RWPE2 (cell line): Measurements from ENCODE around the gene NMNAT3.
"Not testable (repeated sequence)": the region's sequence is repeated elsewhere in the genome, so short reads cannot be mapped to it uniquely, and the experiment has no call there.

Experiments used
- ATAC-seq: fragments of 200-7000 bp; cut with Tn5 transposase; 3 replicates; pipeline ENCODE4 v1.9.1; 2021; ENCODE audit warnings: low read depth
- DNase-seq: peaks from one replicate; pipeline ENCODE4 v3.0.0-alpha.2; 2020; ENCODE audit warnings: low spot score
- H3K27ac ChIP-seq: fragments of 450-650 bp; 2 replicates; pipeline ENCODE4 v1.5.1; 2017; ENCODE audit warnings: mild to moderate bottlenecking; ENCODE audit not compliant: poor library complexity, severe bottlenecking
- H3K27me3 ChIP-seq: fragments of 250-450 bp; sonication (Bioruptor Pico); 2 replicates; pipeline ENCODE4 v1.5.1; 2021; ENCODE audit warnings: mild to moderate bottlenecking, moderate library complexity; ENCODE audit not compliant: insufficient read depth, poor library complexity, severe bottlenecking
- H3K36me3 ChIP-seq: fragments of 250-450 bp; sonication (Bioruptor Pico); 2 replicates; pipeline ENCODE4 v1.5.1; 2020; ENCODE audit warnings: low read depth, mild to moderate bottlenecking, moderate library complexity
- H3K4me1 ChIP-seq: fragments of 250-450 bp; sonication (Bioruptor Pico); 2 replicates; pipeline ENCODE4 v1.5.1; 2021; ENCODE audit warnings: mild to moderate bottlenecking, moderate library complexity; ENCODE audit not compliant: insufficient read depth, poor library complexity, severe bottlenecking
- H3K4me3 ChIP-seq: fragments of 250-450 bp; sonication (Bioruptor Pico); 2 replicates; pipeline ENCODE4 v1.5.1; 2021; ENCODE audit warnings: mild to moderate bottlenecking, moderate library complexity; ENCODE audit not compliant: severe bottlenecking
- H3K9me3 ChIP-seq: fragments of 250-450 bp; sonication (Bioruptor Pico); 2 replicates; pipeline ENCODE4 v1.5.1; 2021; ENCODE audit warnings: mild to moderate bottlenecking, moderate library complexity; ENCODE audit not compliant: severe bottlenecking
- CTCF ChIP-seq: fragments of 450-650 bp; IDR thresholded peaks from one replicate; pipeline ENCODE4 v1.5.1; 2017; ENCODE audit warnings: mild to moderate bottlenecking, moderate library complexity; ENCODE audit not compliant: poor library complexity, severe bottlenecking

Gene NMNAT3

GRCh38 chr3:139585820-139586219 is 92.0 kb downstream of the NMNAT3 start:
- H3K36me3 ChIP-seq: no peaks in the 10 kb centered on the region
- peaks cover 6% of the 10 kb centered on the region for H3K4me1 ChIP-seq
- no peaks in the 10 kb centered on the region for H3K9me3 ChIP-seq
- DNase-seq (no peak), ATAC-seq (no peak)
- TF ChIP-seq CTCF: no peak
- H3K27ac ChIP-seq: no peak overlapping the region
- H3K4me3 ChIP-seq: no peak overlapping the region
- H3K27me3 ChIP-seq: no peaks in the 10 kb centered on the region

- ATAC-seq, H3K27me3 ChIP-seq, DNase-seq, H3K9me3 ChIP-seq, H3K36me3 ChIP-seq, H3K4me1 ChIP-seq, H3K27ac ChIP-seq, H3K4me3 ChIP-seq: not testable (repeated sequence)
Measured at GRCh38 chr3:139583651-139584050, 94.1 kb downstream of the NMNAT3 start.

GRCh38 chr3:139578783-139579182 is 99.0 kb downstream of the NMNAT3 start:
- TF ChIP-seq CTCF: no peak
- Histone ChIP-seq H3K27ac (no peak overlapping the region), H3K27me3 (no peaks in the 10 kb centered on the region), H3K4me1 (no peaks in the 10 kb centered on the region), H3K4me3 (no peak overlapping the region), H3K36me3 (no peaks in the 10 kb centered on the region), H3K9me3 (no peaks in the 10 kb centered on the region)
- DNase-seq: no peak
- ATAC-seq: no peak

- Histone ChIP-seq H3K36me3 (no peaks in the 10 kb centered on the region), H3K4me1 (no peaks in the 10 kb centered on the region), H3K27ac (no peak overlapping the region), H3K4me3 (no peak overlapping the region), H3K9me3 (no peaks in the 10 kb centered on the region), H3K27me3 (no peaks in the 10 kb centered on the region)
- TF ChIP-seq CTCF: no peak
- DNase-seq (no peak), ATAC-seq (no peak)
Measured at GRCh38 chr3:139577909-139578308, 99.9 kb downstream of the NMNAT3 start.

GRCh38 chr3:139577346-139577745 is 100.4 kb downstream of the NMNAT3 start:
- no peaks in the 10 kb centered on the region for H3K27me3 ChIP-seq
- no peak overlapping the region for H3K27ac ChIP-seq
- DNase-seq (no peak), ATAC-seq (no peak)
- H3K4me1 ChIP-seq: no peaks in the 10 kb centered on the region
- H3K4me3 ChIP-seq: no peak overlapping the region
- H3K9me3 ChIP-seq: no peaks in the 10 kb centered on the region
- no peak for TF ChIP-seq CTCF
- H3K36me3 ChIP-seq: no peaks in the 10 kb centered on the region
